Ureter (tissue), 1 donor: ENCODE measurements around the gene LRRN2. TPM values are rescaled to one million over a fixed set of nuclear protein-coding genes. Genes with fewer than 3 reads are reported as not detected.

Source experiments
- DNase-seq: peaks from one replicate; pipeline ENCODE4 v3.0.0-alpha.2; 2020; ENCODE audit warnings: low spot score
- total RNA-seq: library from RNA; stranded (reverse); gene quantifications from one replicate; pipeline ENCODE4 v1.2.4, GENCODE V29; 2023
- donor health status: DM: yes; HTN: yes; CAD: no.

LRRN2 gene
- total RNA-seq, 1 donor from 2014 or later = 2.1 TPM

GRCh38 chr1:204663644-204664383, 21.7 kb downstream of the LRRN2 start:
- DNase-seq = no peak

GRCh38 chr1:204662530-204662929, 23.0 kb downstream of the LRRN2 start:
- no peak for DNase-seq

GRCh38 chr1:204660509-204660908, 25.0 kb downstream of the LRRN2 start:
- DNase-seq = no peak

GRCh38 chr1:204659056-204659455, 26.5 kb downstream of the LRRN2 start:
- DNase-seq = no peak

- no peak for DNase-seq
Measured at GRCh38 chr1:204658295-204658694, 27.2 kb downstream of the LRRN2 start.

GRCh38 chr1:204653590-204654340, 31.8 kb downstream of the LRRN2 start:
- DNase-seq = no peak

- DNase-seq = no peak
Measured at GRCh38 chr1:204652497-204652896, 33.0 kb downstream of the LRRN2 start.

GRCh38 chr1:204651843-204652421, 33.6 kb downstream of the LRRN2 start:
- DNase-seq = no peak

- DNase-seq = no peak
Measured at GRCh38 chr1:204650911-204651570, 34.5 kb downstream of the LRRN2 start.

GRCh38 chr1:204649721-204650521, 35.6 kb downstream of the LRRN2 start:
- no peak for DNase-seq

- DNase-seq = no peak
Measured at GRCh38 chr1:204648576-204648975, 37.0 kb downstream of the LRRN2 start.

- DNase-seq = no peak
Measured at GRCh38 chr1:204647805-204648153, 37.8 kb downstream of the LRRN2 start.

GRCh38 chr1:204647114-204647804, 38.3 kb downstream of the LRRN2 start:
- peak; percentile 50 for DNase-seq

GRCh38 chr1:204645666-204646065, 39.9 kb downstream of the LRRN2 start:
- DNase-seq = no peak

- DNase-seq = no peak
Measured at GRCh38 chr1:204645251-204645650, 40.3 kb downstream of the LRRN2 start.

GRCh38 chr1:204643503-204643902, 42.0 kb downstream of the LRRN2 start:
- no peak for DNase-seq

GRCh38 chr1:204641936-204642335, 43.6 kb downstream of the LRRN2 start:
- no peak for DNase-seq

GRCh38 chr1:204641455-204641854, 44.1 kb downstream of the LRRN2 start:
- no peak for DNase-seq

- no peak for DNase-seq
Measured at GRCh38 chr1:204640578-204640977, 45.0 kb downstream of the LRRN2 start.

- DNase-seq = no peak
Measured at GRCh38 chr1:204634260-204634910, 51.2 kb downstream of the LRRN2 start.
